GM18505 (cell line): Measurements from ENCODE around the gene HDGF.

ENCODE experiments used
- ATAC-seq: cut with Tn5 transposase; IDR thresholded peaks from one replicate; pipeline ENCODE4 v1.9.1; 2021; ENCODE audit not compliant: unreplicated experiment
- POLR2A ChIP-seq: IDR thresholded peaks from 4 replicates; pipeline ENCODE4 v1.6.1; 2011; ENCODE audit warnings: borderline replicate concordance; ENCODE audit not compliant: insufficient read depth, insufficient read length; ENCODE audit errors: extremely low read depth

Gene HDGF

GRCh38 chr1:156696755-156697154 is 54.7 kb downstream of the HDGF start:
- no peak for TF ChIP-seq POLR2A
- no peak for ATAC-seq

GRCh38 chr1:156694690-156694962 is 56.8 kb downstream of the HDGF start:
- ATAC-seq, result no peak
- no peak for TF ChIP-seq POLR2A

- no peak for ATAC-seq
Observed at GRCh38 chr1:156693848-156694689, 57.4 kb downstream of the HDGF start.

GRCh38 chr1:156692925-156693847 is 58.3 kb downstream of the HDGF start:
- no peak for ATAC-seq
- no peak for TF ChIP-seq POLR2A

More at GRCh38 chr1:156693848-156694689, 57.4 kb downstream of the HDGF start:
- no peak for TF ChIP-seq POLR2A

- no peak for TF ChIP-seq POLR2A
- ATAC-seq, result no peak
Observed at GRCh38 chr1:156692441-156692924, 59.0 kb downstream of the HDGF start.
